ENCODE results near the gene CLDN14. TPM values are rescaled to one million over a fixed set of nuclear protein-coding genes. Genes with fewer than 3 reads are reported as not detected.

CLDN14 gene
- total RNA-seq, 1 experiment from 2014 or later = not detected

- Histone ChIP-seq H3K4me1 (ENCODE audit: insufficient read depth, low read length) (no peaks in the 10 kb centered on the region), H2BK12ac (ENCODE audit: insufficient read length, low read depth, low read length) (no peak overlapping the region), H3K14ac (ENCODE audit: insufficient read depth, low read length) (no peak overlapping the region), H2AK5ac (ENCODE audit: insufficient read length, low read length) (no peak overlapping the region), H2BK5ac (ENCODE audit: insufficient read length, low read length) (no peak overlapping the region), H3K23ac (ENCODE audit: insufficient read length, low read depth, low read length) (no peak overlapping the region), H3K23me2 (ENCODE audit: insufficient read length, low read depth, low read length, poor library complexity, severe bottlenecking) (no peaks in the 10 kb centered on the region), H3T11ph (ENCODE audit: low read length) (no peak overlapping the region), H3K79me2 (ENCODE audit: insufficient read depth, low read length) (no peaks in the 10 kb centered on the region), H3K4me2 (ENCODE audit: insufficient read depth, insufficient read length, low read length) (no peak overlapping the region), H4K8ac (replicated peaks; ENCODE audit: insufficient read length, low read depth, low read length) (no peak overlapping the region), H3K9me3 (ENCODE audit: control insufficient read depth, low read depth, low read length) (no peaks in the 10 kb centered on the region), H3K27ac (ENCODE audit: insufficient read length, low read depth, low read length) (no peak overlapping the region), H2AFZ (ENCODE audit: low read length) (no peak overlapping the region), H3K18ac (ENCODE audit: insufficient read length, low read depth, low read length) (no peak overlapping the region), H3K4ac (ENCODE audit: low read depth, low read length) (no peak overlapping the region), H2BK120ac (ENCODE audit: low read depth, low read length, poor library complexity, severe bottlenecking) (no peak overlapping the region), H4K5ac (ENCODE audit: insufficient read length, low read depth, low read length) (no peak overlapping the region), H4K91ac (ENCODE audit: insufficient read length, low read depth, low read length) (no peak overlapping the region), H3K56ac (ENCODE audit: insufficient read length, low read depth, low read length) (no peak overlapping the region), H3K9ac (ENCODE audit: extremely low read depth, insufficient read length, low read length) (no peak overlapping the region), H4K20me1 (ENCODE audit: control insufficient read depth, insufficient read depth, insufficient read length) (no peaks in the 10 kb centered on the region), H3K79me1 (ENCODE audit: insufficient read depth, low read depth, low read length, poor library complexity, severe bottlenecking) (no peaks in the 10 kb centered on the region), H2BK20ac (ENCODE audit: low read depth, low read length, poor library complexity, severe bottlenecking) (no peak overlapping the region), H3K27me3 (ENCODE audit: insufficient read depth, low read length) (no peaks in the 10 kb centered on the region), H2BK15ac (ENCODE audit: low read depth, low read length) (no peak overlapping the region)
- Mint-ChIP-seq H3K36me3 (ENCODE audit: insufficient read depth in 1 of 3, low read depth in 3 of 3) (no peaks in the 10 kb centered on the region; a peak in 1 of 7 replicates), H3K9me3 (peaks cover 0 to 2% of the 10 kb centered on the region in 2 experiments; a peak in 2 of 5 replicates), H3K27me3 (ENCODE audit: low read depth) (peaks cover 3% of the 10 kb centered on the region), H3K4me3 (no peak overlapping the region), H3K27ac (no peak overlapping the region), H3K4me1 (peaks cover 5 to 15% of the 10 kb centered on the region in 2 experiments; a peak in 3 of 4 replicates)
- DNase-seq = no peak
- no CpG with 5 or more reads among the region's 9 CpGs for WGBS (ENCODE audit: extremely low coverage, insufficient read length, low lambda C conversion rate)
- no peak for TF ChIP-seq CTCF (conservative IDR thresholded peaks at IDR 0.05)
Measured at GRCh38 chr21:36507397-36508018, 27.6 kb upstream of the CLDN14 start.

Measured in H9 (cell line).